Osteoblast (primary cell): Measurements from ENCODE around the gene INSYN2B. TPM values are rescaled to one million over a fixed set of nuclear protein-coding genes. Genes with fewer than 3 reads are reported as not detected.

ENCODE experiments used
- DNase-seq: peaks from one replicate; pipeline ENCODE4 v3.0.0; 2011; ENCODE audit warnings: low spot score, mixed read lengths; ENCODE audit not compliant: insufficient read length; ENCODE audit errors: missing footprints
- H2AFZ ChIP-seq: 2 replicates; pipeline ENCODE4 v1.6.0; 2011; ENCODE audit warnings: mild to moderate bottlenecking, low read length
- H3K27ac ChIP-seq: 2 replicates; pipeline ENCODE4 v1.5.1; 2011; ENCODE audit warnings: mild to moderate bottlenecking, low read depth, low read length, moderate library complexity
- H3K27me3 ChIP-seq: 2 replicates; pipeline ENCODE4 v1.6.0; 2012; ENCODE audit warnings: mild to moderate bottlenecking, control low read depth, inconsistent platforms, low read length, moderate library complexity; ENCODE audit not compliant: insufficient read depth
- H3K36me3 ChIP-seq: 2 replicates; pipeline ENCODE4 v1.5.1; 2011; ENCODE audit warnings: mild to moderate bottlenecking, low read length, control low read depth, moderate library complexity; ENCODE audit not compliant: insufficient read depth
- H3K4me1 ChIP-seq: 2 replicates; pipeline ENCODE4 v1.5.1; 2011; ENCODE audit warnings: mild to moderate bottlenecking, low read length, control low read depth, moderate library complexity; ENCODE audit not compliant: insufficient read depth
- H3K4me2 ChIP-seq: 2 replicates; pipeline ENCODE4 v1.6.0; 2011; ENCODE audit warnings: mild to moderate bottlenecking, low read length; ENCODE audit not compliant: insufficient read depth
- H3K4me3 ChIP-seq: fragments of 200-600 bp; sonication (generic); 3 replicates; pipeline ENCODE4 v1.5.1; 2012; ENCODE audit warnings: mild to moderate bottlenecking, low read length, inconsistent platforms; ENCODE audit not compliant: insufficient read depth
- H3K79me2 ChIP-seq: 2 replicates; pipeline ENCODE4 v1.6.0; 2012; ENCODE audit warnings: mild to moderate bottlenecking, low read length, control low read depth, inconsistent platforms; ENCODE audit not compliant: insufficient read depth
- H3K9me3 ChIP-seq: 2 replicates; pipeline ENCODE4 v1.5.1; 2011; ENCODE audit warnings: low read depth, low read length, control low read depth
- H4K20me1 ChIP-seq: 2 replicates; pipeline ENCODE4 v1.6.0; 2012; ENCODE audit warnings: mild to moderate bottlenecking, low read length, control low read depth; ENCODE audit not compliant: insufficient read depth
- total RNA-seq: library from RNA; depleted of rRNA; stranded (reverse); fragments of >200 nt; gene quantifications from 2 replicates; pipeline ENCODE4 v1.2.3, GENCODE V29; 2012
- TF ChIP-seq, protein P1 (sequence below): IDR thresholded peaks from 2 replicates; pipeline ENCODE4 v1.5.1; 2011; ENCODE audit warnings: mild to moderate bottlenecking, low read depth, low read length, moderate library complexity; ENCODE audit errors: extremely low read depth

The INSYN2B gene
- total RNA-seq, 1 donor, result 2.2 TPM

DNA sequence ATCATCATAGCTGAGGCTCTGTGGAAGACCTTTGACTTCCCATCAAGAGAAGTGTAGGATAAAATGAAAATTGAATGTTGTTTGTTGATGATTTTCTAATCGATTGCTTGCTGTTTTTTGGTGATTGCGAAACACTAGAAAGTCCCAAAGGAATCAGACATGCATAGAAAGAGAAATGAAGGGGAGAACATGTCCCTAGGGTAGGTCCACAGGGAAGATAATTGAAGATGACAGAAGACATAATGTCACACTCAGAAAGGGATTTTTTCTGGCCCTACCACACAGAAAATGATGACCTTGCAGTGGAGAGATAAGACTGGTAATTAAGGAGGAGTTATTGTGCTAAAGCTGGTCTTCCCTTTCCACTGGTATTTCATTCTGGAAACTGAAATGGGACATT, 62.8 kb downstream of the INSYN2B start:
- Histone ChIP-seq H3K4me1 (no peaks in the 10 kb centered on the region), H4K20me1 (peaks cover 6% of the 10 kb centered on the region), H3K4me3 (no peak overlapping the region), H3K27ac (no peak overlapping the region), H3K36me3 (no peaks in the 10 kb centered on the region), H3K27me3 (no peaks in the 10 kb centered on the region), H3K79me2 (no peaks in the 10 kb centered on the region), H3K9me3 (no peaks in the 10 kb centered on the region), H2AFZ (no peak overlapping the region), H3K4me2 (no peak overlapping the region)
- DNase-seq, result no peak
- TF ChIP-seq, protein P1, sequence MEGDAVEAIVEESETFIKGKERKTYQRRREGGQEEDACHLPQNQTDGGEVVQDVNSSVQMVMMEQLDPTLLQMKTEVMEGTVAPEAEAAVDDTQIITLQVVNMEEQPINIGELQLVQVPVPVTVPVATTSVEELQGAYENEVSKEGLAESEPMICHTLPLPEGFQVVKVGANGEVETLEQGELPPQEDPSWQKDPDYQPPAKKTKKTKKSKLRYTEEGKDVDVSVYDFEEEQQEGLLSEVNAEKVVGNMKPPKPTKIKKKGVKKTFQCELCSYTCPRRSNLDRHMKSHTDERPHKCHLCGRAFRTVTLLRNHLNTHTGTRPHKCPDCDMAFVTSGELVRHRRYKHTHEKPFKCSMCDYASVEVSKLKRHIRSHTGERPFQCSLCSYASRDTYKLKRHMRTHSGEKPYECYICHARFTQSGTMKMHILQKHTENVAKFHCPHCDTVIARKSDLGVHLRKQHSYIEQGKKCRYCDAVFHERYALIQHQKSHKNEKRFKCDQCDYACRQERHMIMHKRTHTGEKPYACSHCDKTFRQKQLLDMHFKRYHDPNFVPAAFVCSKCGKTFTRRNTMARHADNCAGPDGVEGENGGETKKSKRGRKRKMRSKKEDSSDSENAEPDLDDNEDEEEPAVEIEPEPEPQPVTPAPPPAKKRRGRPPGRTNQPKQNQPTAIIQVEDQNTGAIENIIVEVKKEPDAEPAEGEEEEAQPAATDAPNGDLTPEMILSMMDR, result no peak

- Histone ChIP-seq H3K36me3 (no peaks in the 10 kb centered on the region), H3K27ac (no peak overlapping the region), H4K20me1 (peaks cover 6% of the 10 kb centered on the region), H2AFZ (no peak overlapping the region), H3K27me3 (no peaks in the 10 kb centered on the region), H3K4me2 (no peak overlapping the region), H3K4me1 (no peaks in the 10 kb centered on the region), H3K9me3 (no peaks in the 10 kb centered on the region), H3K79me2 (no peaks in the 10 kb centered on the region), H3K4me3 (no peak overlapping the region)
- DNase-seq, result no peak
- TF ChIP-seq, protein P1, result no peak
Measured at GRCh38 chr5:169914766-169915165, 65.5 kb downstream of the INSYN2B start.

- no peak for DNase-seq
- TF ChIP-seq, protein P1, result no peak
- no peaks in the 10 kb centered on the region for H3K4me1 ChIP-seq
Measured at GRCh38 chr5:169913479-169913878, 66.8 kb downstream of the INSYN2B start.

GRCh38 chr5:169911448-169912212, 68.7 kb downstream of the INSYN2B start:
- Histone ChIP-seq H4K20me1 (peaks cover 6% of the 10 kb centered on the region), H3K9me3 (no peaks in the 10 kb centered on the region), H3K36me3 (no peaks in the 10 kb centered on the region), H3K4me1 (no peaks in the 10 kb centered on the region), H3K27me3 (no peaks in the 10 kb centered on the region), H3K4me3 (no peak overlapping the region), H3K79me2 (no peaks in the 10 kb centered on the region), H2AFZ (no peak overlapping the region), H3K27ac (no peak overlapping the region), H3K4me2 (no peak overlapping the region)
- no peak for DNase-seq
- TF ChIP-seq, protein P1, result no peak

More at GRCh38 chr5:169913479-169913878, 66.8 kb downstream of the INSYN2B start:
- Histone ChIP-seq H2AFZ (no peak overlapping the region), H3K9me3 (no peaks in the 10 kb centered on the region), H3K36me3 (no peaks in the 10 kb centered on the region), H3K79me2 (no peaks in the 10 kb centered on the region), H3K27me3 (no peaks in the 10 kb centered on the region), H3K27ac (no peak overlapping the region), H3K4me3 (no peak overlapping the region), H4K20me1 (peaks cover 6% of the 10 kb centered on the region), H3K4me2 (no peak overlapping the region)
